Nephron (organoid): ENCODE results near the gene LIPH.

Experiments
- H3K27ac Mint-ChIP-seq, 3 experiments: 2 replicates each; pipeline ENCODE4 v1.8.0; 2020; ENCODE audit warnings: mixed read lengths in 3 of 3, mild to moderate bottlenecking in 2 of 3, moderate library complexity in 1 of 3
- H3K27me3 Mint-ChIP-seq: 2 replicates; pipeline ENCODE4 v1.8.0; 2021; ENCODE audit warnings: low read depth, mild to moderate bottlenecking, moderate library complexity, mixed read lengths
- H3K36me3 Mint-ChIP-seq: 2 replicates; pipeline ENCODE4 v1.8.0; 2020; ENCODE audit warnings: low read depth, mixed read lengths
- H3K4me1 Mint-ChIP-seq: 2 replicates; pipeline ENCODE4 v1.8.0; 2020; ENCODE audit warnings: mixed read lengths
- H3K4me3 Mint-ChIP-seq, 3 experiments: 2 replicates each; pipeline ENCODE4 v1.8.0; 2020; ENCODE audit warnings: mild to moderate bottlenecking in 3 of 3, mixed read lengths in 3 of 3, moderate library complexity in 2 of 3
- H3K9me3 Mint-ChIP-seq: 2 replicates; pipeline ENCODE4 v1.8.0; 2020; ENCODE audit warnings: mixed read lengths
- CTCF ChIP-seq, 3 experiments: fragments of 200-600 bp; sonication (generic); IDR thresholded peaks; one replicate each; pipeline ENCODE4 v1.5.0; 2021; ENCODE audit warnings: antibody characterized with exemption in 3 of 3; ENCODE audit not compliant: unreplicated experiment in 3 of 3

Gene LIPH

GRCh38 chr3:185465471-185465870 is 86.9 kb downstream of the LIPH start:
- H3K36me3 Mint-ChIP-seq, result peaks cover 46% of the 10 kb centered on the region
- H3K4me3 Mint-ChIP-seq, result no peak overlapping the region
- no peak overlapping the region for H3K27ac Mint-ChIP-seq
- H3K27me3 Mint-ChIP-seq, result no peaks in the 10 kb centered on the region
- no peaks in the 10 kb centered on the region for H3K9me3 Mint-ChIP-seq
- no peak for TF ChIP-seq CTCF (IDR thresholded peaks at IDR 0.05; ENCODE audit: unreplicated experiment in 3 of 3)
- H3K4me1 Mint-ChIP-seq, result no peaks in the 10 kb centered on the region

GRCh38 chr3:185460719-185461350 is 91.6 kb downstream of the LIPH start:
- Mint-ChIP-seq H3K27me3 (no peaks in the 10 kb centered on the region), H3K4me1 (no peaks in the 10 kb centered on the region)

DNA sequence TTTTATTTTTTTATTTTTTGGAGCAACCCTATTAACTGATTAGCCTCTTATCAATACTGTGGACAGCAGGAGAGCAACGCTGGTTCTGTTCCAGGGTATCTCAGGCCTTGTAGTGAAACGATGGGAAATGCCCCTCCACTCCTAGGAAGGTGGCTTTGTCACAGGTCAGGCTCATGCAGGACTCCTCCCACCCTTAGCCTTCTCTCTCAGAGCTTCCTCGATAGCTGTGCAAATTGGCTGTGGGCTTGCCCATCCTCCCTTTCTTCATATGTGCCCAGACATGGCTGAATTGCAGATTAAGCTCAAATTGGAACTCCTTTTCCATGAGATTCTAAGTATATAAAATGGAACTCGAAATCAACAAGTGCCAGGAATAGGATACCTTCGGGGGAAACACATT is 92.1 kb downstream of the LIPH start:
- Mint-ChIP-seq H3K36me3 (peaks cover 33% of the 10 kb centered on the region), H3K4me1 (no peaks in the 10 kb centered on the region), H3K4me3 (no peak overlapping the region), H3K27ac (no peak overlapping the region), H3K27me3 (no peaks in the 10 kb centered on the region), H3K9me3 (no peaks in the 10 kb centered on the region)
- TF ChIP-seq CTCF (IDR thresholded peaks at IDR 0.05; ENCODE audit: unreplicated experiment in 3 of 3), result no peak

More at GRCh38 chr3:185460719-185461350, 91.6 kb downstream of the LIPH start:
- Mint-ChIP-seq H3K27ac (no peak overlapping the region), H3K4me3 (no peak overlapping the region), H3K36me3 (peaks cover 38% of the 10 kb centered on the region), H3K9me3 (no peaks in the 10 kb centered on the region)
- TF ChIP-seq CTCF (IDR thresholded peaks at IDR 0.05; ENCODE audit: unreplicated experiment in 3 of 3), result peak in 2 of 3 experiments; percentile 14 to 31

GRCh38 chr3:185457376-185457775 is 95.0 kb downstream of the LIPH start:
- Mint-ChIP-seq H3K27ac (no peak overlapping the region), H3K9me3 (no peaks in the 10 kb centered on the region), H3K36me3 (peaks cover 29% of the 10 kb centered on the region), H3K4me3 (no peak overlapping the region), H3K4me1 (no peaks in the 10 kb centered on the region), H3K27me3 (no peaks in the 10 kb centered on the region)
- TF ChIP-seq CTCF (IDR thresholded peaks at IDR 0.05; ENCODE audit: unreplicated experiment in 3 of 3), result no peak
